Mammary epithelial cell (primary cell): ENCODE measurements around the gene PHACTR3.

ENCODE experiments used
- CTCF ChIP-seq, 2 donors: IDR thresholded peaks in 1 of 2; conservative IDR thresholded peaks in 1 of 2; 2 replicates each; pipeline ENCODE4 v1.5.1; 2011 to 2012; ENCODE audit warnings: inconsistent platforms in 2 of 2, low read length in 2 of 2, mild to moderate bottlenecking in 2 of 2, control low read depth in 1 of 2, low read depth in 1 of 2; ENCODE audit not compliant: insufficient read depth in 1 of 2; ENCODE audit errors: extremely low read depth in 1 of 2
- EZH2 ChIP-seq: IDR thresholded peaks from 2 replicates; pipeline ENCODE4 v1.6.1; 2012; ENCODE audit warnings: low read length, inconsistent platforms, borderline replicate concordance

- TF ChIP-seq CTCF (conservative IDR thresholded peaks at IDR 0.05 in 1 of 2, IDR thresholded peaks at IDR 0.05 in 1 of 2; ENCODE audit: extremely low read depth in 1 of 2, insufficient read depth in 1 of 2, low read depth in 1 of 2, low read length in 2 of 2), result no peak
- TF ChIP-seq EZH2, result no peak
Measured at GRCh38 chr20:59643615-59644061, 39.3 kb downstream of the PHACTR3 start.
